Effector CD8-positive, alpha-beta T cell (primary cell): ENCODE data around the gene CIDEC.

Source experiments
- DNase-seq: peaks from one replicate; lab custom pipeline; 2025; lab: John Stamatoyannopoulos, UW

The CIDEC gene

DNA sequence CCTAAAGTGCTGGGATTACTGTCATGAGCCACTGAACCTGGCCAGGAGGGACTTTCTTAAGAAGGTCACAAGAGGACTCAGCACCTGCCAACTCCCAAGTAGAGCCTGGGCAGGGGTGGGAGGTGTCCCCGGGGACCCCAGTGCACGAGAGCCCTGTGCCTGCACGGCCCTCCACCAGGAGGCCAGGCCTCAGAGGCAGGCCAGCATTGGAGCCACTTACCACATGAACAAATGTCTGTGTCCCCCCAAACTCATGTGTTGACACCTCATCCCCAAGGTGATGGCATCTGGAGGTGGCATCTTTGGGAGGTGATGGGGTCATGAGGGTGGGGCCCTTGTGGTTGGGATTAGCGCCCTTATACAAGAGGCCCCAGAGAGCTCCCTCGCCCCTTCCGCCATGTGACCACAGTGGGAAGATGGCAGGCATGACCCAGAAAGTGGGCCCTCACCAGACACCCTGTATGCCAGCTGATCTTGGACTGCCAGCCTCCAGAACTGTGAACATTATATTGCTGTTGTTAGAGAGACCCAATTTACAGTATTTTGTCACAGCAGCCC is 33.0 kb downstream of the CIDEC start:
- DNase-seq: no peak

DNA sequence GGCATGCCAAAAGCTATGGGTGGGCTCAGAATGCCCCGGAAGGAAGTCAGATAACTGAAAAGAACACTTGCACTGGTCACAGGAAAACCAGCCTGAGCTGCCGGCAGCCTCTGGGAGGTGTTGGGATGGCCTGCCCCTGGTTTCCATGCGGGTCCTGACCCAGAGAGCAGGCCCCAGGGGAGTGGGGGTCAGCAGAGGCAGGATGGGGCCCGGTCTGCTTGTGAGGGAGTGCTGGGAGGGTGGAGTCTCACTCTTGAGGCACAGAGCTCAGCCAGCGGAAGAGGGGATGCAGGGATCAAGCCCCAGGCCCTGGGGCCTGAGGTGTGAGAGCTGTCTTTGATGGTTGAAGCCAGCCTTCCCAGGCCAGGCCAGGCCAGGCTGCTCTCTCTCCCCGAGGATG is 33.8 kb downstream of the CIDEC start:
- no peak for DNase-seq

DNA sequence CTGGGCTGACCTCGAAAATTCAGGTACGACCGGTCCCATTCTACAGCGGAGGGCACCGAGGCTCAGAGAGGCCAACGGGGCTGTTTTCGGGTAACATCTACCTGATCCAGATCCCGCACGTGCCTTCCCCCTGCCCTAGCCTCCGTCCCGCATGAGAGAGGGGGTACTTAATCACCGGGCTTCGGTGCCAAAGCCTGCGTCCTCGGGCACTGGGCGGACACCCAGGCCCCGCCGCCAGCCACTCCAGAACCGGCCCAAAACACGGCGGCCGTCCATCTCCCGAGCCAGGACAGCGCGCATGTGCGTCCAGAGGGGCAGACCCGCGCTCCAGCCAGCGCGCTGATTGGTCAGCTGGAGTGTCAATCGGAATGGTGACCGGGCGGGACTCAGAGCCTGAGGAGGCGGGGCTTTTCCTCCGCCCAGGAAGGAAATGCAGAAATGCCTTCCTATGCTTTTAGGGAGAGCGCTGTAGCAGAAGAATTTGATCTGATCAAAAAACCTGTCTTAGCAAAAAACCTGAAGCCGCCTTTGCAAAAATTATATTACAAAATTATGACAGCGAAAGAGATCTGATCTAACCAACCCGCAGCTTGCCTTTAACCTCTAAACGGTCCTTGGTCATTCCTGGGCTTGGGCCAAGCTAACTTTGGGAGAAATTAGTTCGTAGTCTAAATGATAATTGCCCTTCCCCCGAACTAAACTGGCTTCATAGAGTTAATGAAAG is 36.2 kb downstream of the CIDEC start, which contains the start of gene RPUSD3:
RPUSD3 (minus strand) TSS at position 294 of the 724 bp plus-strand sequence; CDS start at position 276, 18 bp downstream.
- peak; percentile 95 for DNase-seq

DNA sequence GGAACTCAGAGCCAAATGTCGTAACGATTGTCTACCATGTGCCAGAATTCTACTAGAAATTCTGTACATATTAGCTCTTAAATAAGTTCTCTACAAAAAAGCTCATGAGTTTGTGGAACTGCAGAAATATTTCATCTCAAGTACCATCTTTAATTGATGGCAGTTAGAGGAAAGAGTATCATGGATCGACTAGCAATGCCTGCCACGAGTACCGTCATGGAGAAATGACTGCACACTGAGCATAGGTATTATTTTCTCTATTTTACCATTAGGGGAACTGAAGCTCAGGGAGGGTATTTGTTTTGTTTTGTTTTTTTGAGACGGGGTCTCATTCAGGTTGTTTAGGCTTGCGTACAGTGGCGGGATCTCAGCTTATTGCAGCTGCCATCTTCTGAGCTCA is 39.0 kb downstream of the CIDEC start:
- DNase-seq: no peak

DNA sequence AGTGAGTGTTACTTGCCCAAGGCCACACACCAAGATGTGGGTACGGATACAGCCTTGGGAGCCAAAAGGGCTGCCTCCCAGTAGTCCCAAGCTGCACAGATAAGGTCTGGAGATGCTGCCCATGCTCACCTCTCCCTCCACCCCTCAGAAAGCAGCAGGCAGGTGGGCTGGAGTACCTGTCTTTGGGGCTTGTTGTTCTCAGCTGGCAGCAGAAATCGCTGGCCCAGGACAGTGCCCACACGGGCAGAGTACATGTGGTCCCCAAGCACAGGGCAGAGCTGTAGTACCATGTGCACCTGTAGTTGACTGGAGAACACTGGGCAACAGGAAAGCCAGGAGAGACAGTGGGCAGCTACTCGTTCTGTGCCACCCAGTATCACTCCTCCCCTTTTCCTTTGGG is 41.2 kb downstream of the CIDEC start:
- no peak for DNase-seq

DNA sequence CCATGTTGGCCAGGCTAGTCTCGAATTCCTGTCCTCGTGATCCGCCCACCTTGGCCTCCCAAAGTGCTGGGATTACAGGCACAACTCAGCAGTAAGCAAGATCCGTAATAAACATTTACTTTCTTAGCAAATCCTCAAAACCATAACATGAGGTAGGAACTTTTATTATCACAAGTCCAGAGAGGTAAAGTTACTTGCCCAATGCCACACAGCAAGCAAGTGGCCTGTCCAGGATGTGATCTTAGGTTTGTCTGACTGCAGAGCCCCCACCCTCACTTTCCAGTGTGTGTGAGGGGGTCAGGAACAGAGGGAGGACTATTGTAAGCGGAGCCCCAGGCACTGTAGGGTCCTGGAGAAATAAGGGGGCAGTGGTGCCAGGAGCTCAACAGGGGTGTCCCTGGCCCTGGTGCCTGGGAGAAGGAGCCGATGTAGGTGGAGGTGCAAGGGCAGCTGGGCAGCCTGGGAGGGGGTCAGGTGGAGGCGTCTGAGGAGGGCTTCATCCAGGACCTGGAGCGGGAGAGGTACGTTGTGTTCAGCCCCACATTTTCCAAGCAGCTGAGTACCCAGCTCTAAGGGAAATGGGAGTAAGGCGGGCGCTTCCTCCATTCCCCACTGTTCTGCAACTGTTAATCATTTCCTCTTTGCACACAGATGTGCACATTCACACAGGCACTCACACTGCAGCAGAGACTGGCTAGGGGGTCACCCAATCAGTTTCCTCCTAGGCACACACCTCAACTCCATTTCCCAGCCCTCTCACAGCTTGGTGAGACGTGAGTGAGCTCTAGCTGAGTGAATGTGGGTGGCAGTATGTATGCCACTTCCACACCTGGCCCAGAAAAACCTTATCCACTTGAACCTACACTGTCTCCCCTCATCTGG is 42.1 kb downstream of the CIDEC start:
- no peak for DNase-seq

DNA sequence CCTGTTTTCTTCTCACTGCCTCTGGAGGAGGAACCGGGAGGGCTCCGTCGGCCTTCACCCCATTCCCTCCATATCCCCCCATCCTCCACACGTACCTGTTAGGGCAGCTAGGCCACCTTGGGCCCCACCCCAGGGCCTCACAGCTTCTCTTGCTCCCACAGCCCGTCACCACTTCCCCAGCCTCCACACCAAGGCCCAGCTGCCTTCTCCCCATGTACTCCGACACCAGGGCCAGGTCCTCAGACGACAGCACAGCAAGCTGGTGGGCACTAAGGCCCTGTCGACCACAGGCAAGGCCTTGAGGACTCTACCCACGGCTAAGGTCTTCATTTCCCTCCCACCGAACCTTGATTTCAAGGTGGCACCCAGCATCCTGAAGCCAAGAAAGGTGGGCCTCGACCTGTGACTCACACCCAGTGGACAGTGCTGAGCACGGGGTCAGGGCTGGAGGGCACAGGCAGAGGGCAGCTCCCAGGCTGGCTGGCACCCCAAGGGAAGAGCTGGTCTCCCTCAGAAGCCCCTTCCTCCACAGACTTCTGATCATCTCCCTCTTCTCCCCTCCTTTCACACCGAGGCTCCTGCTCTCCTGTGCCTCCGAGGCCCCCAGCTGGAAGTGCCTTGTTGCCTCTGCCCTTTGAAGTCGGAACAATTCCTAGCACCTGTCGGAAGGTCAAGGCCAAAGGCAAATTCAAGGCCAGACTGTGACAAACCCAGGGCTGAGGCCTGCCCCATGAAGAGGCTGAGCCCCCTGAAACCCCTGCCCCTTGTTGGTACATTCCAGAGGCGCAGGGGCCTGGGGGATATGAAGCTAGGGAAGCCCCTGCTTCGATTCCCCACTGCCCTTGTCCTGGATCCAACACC is 45.3 kb downstream of the CIDEC start:
- DNase-seq: no peak

DNA sequence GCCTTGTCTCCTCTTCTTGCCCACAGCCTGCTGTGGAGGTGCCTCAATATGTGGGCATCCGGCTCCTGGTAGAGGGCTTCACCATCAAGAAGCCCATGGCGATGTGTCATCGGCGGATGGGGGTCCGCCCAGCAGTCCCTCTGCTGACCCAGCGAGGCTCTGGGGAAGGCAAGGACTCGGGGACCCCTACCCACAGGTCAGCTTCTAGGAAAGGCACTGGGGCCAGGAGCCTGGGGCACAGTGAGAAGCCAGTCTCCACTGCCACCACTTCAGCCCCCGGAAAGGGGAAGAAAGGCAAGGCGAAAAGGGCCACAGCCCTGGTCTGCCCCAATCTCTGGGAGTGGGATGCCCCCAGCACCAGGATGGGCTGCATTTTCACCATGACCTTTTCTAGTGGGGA is 47.0 kb downstream of the CIDEC start:
- no peak for DNase-seq

DNA sequence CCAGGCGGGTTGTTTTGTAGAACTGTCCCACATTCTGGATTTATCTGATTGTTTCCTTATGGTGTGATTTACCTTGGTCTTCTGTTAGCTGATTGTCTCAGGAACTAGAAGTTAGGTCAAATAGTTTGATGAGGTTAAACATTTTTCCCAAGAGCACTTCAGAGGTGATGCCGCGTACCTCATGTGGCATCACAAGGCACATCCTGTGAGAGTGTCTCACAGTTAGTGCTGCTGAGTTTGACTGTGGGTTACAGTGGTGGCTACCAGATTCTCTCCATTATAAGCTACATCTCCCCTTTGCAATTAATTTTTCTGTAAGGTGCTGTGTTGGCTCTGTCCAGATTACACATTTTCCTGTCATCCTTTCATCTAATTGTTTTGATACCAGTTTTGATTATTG is 48.8 kb downstream of the CIDEC start:
- DNase-seq: no peak

DNA sequence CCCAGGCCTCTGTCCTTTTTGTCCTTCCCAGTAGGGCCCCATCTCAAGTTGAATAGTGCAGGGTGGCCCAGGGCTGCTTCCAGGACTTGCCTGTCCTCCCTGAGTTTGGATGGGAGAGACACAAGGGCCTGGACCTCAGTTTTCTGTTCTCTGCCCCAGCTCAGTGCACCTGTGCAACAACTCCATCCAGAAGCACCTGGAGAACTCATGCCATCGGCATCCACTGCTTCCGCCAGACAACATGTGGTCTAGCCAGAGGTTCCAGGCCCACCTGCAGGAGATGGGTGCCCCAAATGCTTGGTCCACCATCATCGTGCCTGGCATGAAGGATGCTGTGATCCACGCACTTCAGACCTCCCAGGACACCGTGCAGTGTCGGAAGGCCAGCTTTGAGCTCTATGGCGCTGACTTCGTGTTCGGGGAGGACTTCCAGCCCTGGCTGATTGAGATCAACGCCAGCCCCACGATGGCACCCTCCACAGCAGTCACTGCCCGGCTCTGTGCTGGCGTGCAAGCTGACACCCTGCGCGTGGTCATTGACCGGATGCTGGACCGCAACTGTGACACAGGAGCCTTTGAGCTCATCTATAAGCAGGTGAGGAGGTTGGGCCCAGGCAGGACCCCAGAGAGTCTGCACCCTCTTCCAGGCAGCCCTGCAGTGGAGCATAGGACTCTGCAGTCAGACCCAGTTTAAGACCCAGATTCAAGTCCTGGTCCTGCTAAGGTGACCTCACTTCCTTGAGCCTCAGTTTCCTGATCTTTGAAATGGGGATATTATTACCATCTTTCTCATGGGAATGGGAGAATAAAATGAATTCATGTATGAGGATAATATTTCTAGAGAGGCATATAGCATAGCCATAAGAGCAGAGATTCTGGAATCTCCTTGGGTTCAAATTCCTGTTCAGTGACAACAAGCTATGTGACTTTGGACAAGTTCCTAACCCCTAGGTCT is 51.0 kb downstream of the CIDEC start:
- DNase-seq: no peak

DNA sequence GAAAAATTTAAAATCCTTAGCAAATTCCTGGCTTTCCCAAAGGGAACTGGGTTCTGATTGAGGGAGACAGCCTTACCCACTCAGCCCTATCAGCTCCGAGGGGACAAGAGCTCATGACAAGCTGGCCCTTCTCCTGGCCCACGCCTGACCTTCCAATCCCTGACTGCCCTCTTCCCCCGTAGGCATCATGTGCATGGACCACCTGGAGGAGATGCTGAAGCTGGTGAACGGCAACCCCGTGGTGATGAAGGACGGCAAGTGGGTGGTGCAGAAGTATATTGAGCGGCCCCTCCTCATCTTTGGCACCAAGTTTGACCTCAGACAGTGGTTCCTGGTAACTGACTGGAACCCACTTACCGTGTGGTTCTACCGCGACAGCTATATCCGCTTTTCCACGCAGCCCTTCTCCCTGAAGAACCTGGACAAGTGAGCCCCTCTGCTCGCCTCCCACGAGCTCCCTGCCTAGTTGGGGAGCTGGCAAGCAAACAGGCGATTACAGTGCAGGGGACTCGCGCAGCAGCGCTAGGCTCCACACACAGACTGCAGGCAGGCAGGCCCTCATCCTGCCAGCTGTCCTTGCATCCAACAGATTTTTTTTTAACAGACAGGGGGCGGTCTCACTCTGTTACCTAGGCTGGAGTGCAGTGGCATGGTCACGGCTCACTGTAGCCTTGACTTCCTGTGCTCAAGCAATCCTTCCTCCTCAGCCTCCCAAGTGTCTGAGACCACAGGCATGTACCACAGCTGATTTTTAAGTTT is 53.1 kb downstream of the CIDEC start:
- DNase-seq: no peak

DNA sequence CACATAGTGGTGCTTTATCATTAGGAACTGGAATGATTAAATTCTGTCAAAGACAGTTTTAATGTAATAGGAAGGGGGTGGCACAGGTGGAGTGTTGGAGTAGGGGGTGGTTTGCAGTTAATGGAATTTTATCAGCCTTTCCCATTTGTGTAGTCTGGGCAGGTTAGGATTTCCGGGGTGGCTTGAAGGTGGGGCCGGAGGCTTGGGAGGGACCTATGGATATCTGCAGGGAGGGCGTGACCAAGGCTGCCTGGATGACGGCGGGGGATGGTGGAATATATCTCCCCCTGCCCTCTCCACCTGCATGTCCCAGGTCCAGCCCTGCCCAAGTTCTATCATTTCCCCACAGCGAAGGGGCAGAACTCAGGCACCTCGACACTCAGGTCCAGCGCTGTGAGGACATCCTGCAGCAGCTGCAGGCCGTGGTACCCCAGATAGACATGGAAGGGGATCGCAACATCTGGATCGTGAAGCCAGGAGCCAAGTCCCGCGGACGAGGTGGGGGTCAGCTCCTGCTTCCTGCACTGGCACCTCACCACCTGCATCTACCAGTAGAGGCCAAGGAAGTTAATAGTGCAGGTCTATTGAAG is 54.5 kb downstream of the CIDEC start:
- DNase-seq: no peak

DNA sequence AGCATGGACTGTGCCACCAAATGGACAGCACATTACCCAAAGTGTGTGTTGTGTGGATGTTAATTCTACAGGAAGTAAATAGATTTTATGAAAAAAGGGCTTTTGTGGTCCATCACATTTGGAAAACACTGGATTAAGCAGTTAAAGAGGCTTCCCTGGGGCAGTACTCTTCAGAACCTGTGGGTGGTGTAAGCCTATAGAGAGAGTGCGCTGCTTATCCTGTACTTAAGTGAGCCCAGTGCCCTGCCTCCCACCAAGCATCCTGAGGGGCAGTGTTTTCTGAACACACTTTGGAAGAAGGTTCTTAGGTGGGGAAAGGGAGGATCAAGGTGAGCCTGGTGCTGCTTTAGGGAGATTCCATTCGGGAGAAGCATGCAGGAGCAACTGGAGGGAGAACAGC is 59.1 kb downstream of the CIDEC start:
- DNase-seq: no peak

DNA sequence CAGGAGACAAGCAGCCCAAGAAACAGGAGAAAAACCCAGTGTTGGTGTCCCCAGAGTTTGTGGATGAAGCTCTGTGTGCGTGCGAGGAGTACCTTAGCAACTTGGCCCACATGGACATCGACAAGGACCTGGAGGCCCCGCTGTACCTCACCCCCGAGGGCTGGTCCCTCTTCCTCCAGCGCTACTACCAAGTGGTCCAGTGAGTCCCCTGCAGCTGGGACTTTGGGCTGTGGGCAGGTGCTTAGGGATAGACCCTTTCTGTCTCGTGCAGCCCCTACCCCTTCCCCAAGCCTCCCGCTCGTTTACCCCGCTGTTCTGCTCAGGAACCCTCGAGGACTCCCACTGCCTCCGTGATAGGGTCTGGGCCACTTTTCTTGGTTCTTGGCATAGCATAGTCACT is 59.5 kb downstream of the CIDEC start:
- no peak for DNase-seq

DNA sequence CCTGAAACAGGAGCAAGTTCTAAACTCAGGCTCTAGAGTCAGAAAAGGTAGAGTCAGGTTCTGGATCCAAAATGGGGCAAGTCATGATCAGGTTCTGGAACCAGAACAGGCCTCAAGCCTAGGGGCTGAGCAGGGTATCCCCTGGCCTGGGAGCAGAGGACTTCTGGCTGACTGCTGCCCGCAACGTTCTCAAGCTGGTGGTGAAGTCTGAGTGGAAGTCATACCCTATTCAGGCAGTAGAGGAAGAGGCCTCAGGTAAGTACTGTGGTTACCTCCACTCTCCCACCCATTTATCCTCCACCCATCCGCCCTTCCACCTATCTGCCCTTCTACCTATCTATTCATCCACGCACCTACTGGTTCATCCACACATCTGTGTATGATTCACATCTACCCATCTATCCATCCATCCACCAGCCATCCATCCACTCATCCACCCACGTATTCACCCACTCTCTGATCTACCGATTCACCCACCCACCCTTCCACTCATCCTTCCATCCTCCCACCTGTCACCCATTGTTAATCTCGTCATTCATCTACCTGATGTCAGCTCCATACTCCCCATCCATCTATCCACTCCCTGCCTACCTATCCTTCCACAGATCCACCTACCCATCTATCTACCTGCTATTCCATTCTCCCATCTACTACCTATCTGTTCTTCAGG is 61.3 kb downstream of the CIDEC start:
- no peak for DNase-seq

DNA sequence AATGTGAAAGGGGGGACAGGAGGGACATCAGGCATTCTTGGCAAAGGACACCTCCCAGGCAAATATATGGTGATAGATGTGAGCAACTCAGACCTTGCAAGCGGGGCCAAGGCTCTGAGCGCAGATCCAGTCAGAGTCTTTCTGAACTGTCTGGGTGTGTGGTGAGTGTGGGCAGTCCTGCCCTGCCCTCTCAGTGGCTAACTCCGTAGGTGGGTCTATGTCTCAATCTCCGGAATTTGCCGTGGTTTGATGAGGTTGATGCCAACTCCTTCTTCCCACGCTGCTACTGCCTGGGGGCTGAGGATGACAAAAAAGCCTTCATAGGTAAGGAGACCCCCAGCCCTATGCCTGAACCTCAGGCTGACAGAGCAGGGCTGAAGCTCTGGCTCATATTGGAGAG is 62.6 kb downstream of the CIDEC start:
- DNase-seq: no peak
